ENCODE measurements around the gene TMEM156.

The TMEM156 gene

GRCh38 chr4:39025552-39026085 is 6.6 kb downstream of the TMEM156 start:
- no peak overlapping the region for H3K4me3 ChIP-seq (ENCODE audit: low read depth, low read length)
- no peak for TF ChIP-seq CTCF (IDR thresholded peaks at IDR 0.05; ENCODE audit: insufficient read depth, low read depth, low read length, missing control alignments)
- no peak for DNase-seq (ENCODE audit: low read depth)

- no peak for TF ChIP-seq CTCF (IDR thresholded peaks at IDR 0.05; ENCODE audit: insufficient read depth, low read depth, low read length, missing control alignments)
- no peak for DNase-seq (ENCODE audit: low read depth)
- no peak overlapping the region for H3K4me3 ChIP-seq (ENCODE audit: low read depth, low read length)
These were observed 7.8 kb downstream of the TMEM156 start for GRCh38 chr4:39024311-39024865.

- no peak for DNase-seq (ENCODE audit: low read depth)
- TF ChIP-seq CTCF (IDR thresholded peaks at IDR 0.05; ENCODE audit: insufficient read depth, low read depth, low read length, missing control alignments), result no peak
- H3K4me3 ChIP-seq (ENCODE audit: low read depth, low read length), result no peak overlapping the region
These were observed 9.2 kb downstream of the TMEM156 start for GRCh38 chr4:39023059-39023458.

- H3K4me3 ChIP-seq (ENCODE audit: low read depth, low read length), result no peak overlapping the region
- DNase-seq (ENCODE audit: low read depth), result no peak
- no peak for TF ChIP-seq CTCF (IDR thresholded peaks at IDR 0.05; ENCODE audit: insufficient read depth, low read depth, low read length, missing control alignments)
These were observed 10.0 kb downstream of the TMEM156 start for GRCh38 chr4:39022241-39022640.

- DNase-seq (ENCODE audit: low read depth), result no peak
These were observed 10.6 kb downstream of the TMEM156 start for GRCh38 chr4:39021631-39022030.

GRCh38 chr4:39020130-39020529 is 12.1 kb downstream of the TMEM156 start:
- no peak for TF ChIP-seq CTCF (IDR thresholded peaks at IDR 0.05; ENCODE audit: insufficient read depth, low read depth, low read length, missing control alignments)
- no peak for DNase-seq (ENCODE audit: low read depth)
- H3K4me3 ChIP-seq (ENCODE audit: low read depth, low read length), result no peak overlapping the region

More at GRCh38 chr4:39021631-39022030, 10.6 kb downstream of the TMEM156 start:
- H3K4me3 ChIP-seq (ENCODE audit: low read depth, low read length), result no peak overlapping the region
- TF ChIP-seq CTCF (IDR thresholded peaks at IDR 0.05; ENCODE audit: insufficient read depth, low read depth, low read length, missing control alignments), result no peak

- no peak for TF ChIP-seq CTCF (IDR thresholded peaks at IDR 0.05; ENCODE audit: insufficient read depth, low read depth, low read length, missing control alignments)
- no peak for DNase-seq (ENCODE audit: low read depth)
- H3K4me3 ChIP-seq (ENCODE audit: low read depth, low read length), result no peak overlapping the region
These were observed 18.2 kb downstream of the TMEM156 start for GRCh38 chr4:39014028-39014427.
